ENCODE measurements around the gene COL5A2. TPM values are rescaled to one million over a fixed set of nuclear protein-coding genes. Genes with fewer than 3 reads are reported as not detected.

Gene COL5A2
- total RNA-seq, 4 donors from 2014 or later: 16.1 to 62.8 (median 33.1) TPM

DNA sequence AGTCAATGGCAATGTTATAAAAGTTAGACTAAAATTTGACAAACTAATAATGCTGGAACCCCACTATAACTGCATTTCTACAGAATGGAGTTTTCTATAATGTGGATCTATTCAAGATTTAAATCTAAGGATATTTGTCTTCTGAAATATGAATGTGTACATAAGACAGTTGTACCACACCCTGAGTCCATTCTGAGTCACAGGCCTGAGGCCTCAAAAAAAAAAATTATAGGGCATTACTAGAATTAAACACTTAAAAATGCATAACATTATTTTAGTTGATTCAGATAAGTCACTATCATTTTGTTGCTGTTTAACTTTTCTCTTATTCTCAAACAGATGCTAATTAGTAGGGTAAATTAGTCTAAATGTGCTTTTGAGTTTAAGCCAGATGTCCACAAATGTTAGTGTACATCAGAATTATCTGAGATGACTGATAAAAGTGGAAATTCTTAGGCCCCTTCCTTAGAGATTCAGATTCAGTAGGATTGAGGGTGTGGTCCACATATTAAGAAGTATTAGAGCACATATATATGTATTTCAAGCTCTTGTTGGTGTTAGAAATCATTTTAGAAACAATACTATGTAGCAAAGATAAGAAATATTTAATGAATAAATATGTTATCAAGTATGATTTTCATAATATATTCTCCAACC, 42.4 kb upstream of the COL5A2 start:
- Histone ChIP-seq H3K4me3 (no peak overlapping the region), H3K9me3 (no peaks in the 10 kb centered on the region), H3K27me3 (no peaks in the 10 kb centered on the region), H3K27ac (peak overlapping the region; percentile 3 to 56 (median 49)), H3K4me1 (peaks cover 7 to 18% (median 11%) of the 10 kb centered on the region in 4 donors), H3K36me3 (no peaks in the 10 kb centered on the region)
- TF ChIP-seq CTCF (IDR thresholded peaks at IDR 0.05) (no peak), POLR2AphosphoS5 (IDR thresholded peaks at IDR 0.05) (no peak), EP300 (IDR thresholded peaks at IDR 0.05; ENCODE audit: low read depth) (no peak), POLR2A (IDR thresholded peaks at IDR 0.05) (no peak)
- no peak for DNase-seq
- intact Hi-C loops (cut with DNase I; ENCODE audit: low total_unique reads): no loop called here
- in situ Hi-C loops (cut with MboI; ENCODE audit: low pct_ligation_motif_present in 1 of 4, low pct_unique_long_range_greater_than_20kb in 1 of 4, low sequenced_read_pairs in 3 of 4): no loop called here

DNA sequence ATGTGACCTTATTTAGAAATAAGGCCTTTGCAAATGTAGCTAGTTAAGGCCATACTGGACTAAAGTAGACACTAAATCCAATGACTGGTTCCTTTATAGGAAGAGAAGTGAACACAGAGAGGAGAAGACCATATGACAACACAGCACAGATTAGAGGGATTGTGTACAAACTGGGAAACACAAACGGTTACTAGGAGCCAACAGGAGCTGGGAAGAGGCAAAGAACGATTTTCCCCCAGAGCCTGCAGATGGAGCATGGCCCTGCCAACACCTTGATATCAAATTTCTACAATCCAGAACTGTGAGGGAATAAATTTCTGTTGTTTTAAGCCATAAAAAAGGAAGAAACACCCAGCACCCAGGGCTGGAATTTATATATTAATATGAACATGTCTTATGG, 38.7 kb upstream of the COL5A2 start:
- DNase-seq: no peak
- Histone ChIP-seq H3K4me1 (peaks cover 7 to 16% (median 11%) of the 10 kb centered on the region in 4 donors), H3K36me3 (no peaks in the 10 kb centered on the region), H3K27me3 (no peaks in the 10 kb centered on the region), H3K9me3 (no peaks in the 10 kb centered on the region), H3K4me3 (no peak overlapping the region), H3K27ac (no peak overlapping the region)
- in situ Hi-C loops (cut with MboI; ENCODE audit: low pct_ligation_motif_present in 1 of 4, low pct_unique_long_range_greater_than_20kb in 1 of 4, low sequenced_read_pairs in 3 of 4) (no loop called here), intact Hi-C loops (cut with DNase I; ENCODE audit: low total_unique reads) (no loop called here)
- 58 to 66% methylated on average over 2 of the region's 2 CpGs for WGBS, 2 donors (ENCODE audit: low coverage in 1 of 2)
- TF ChIP-seq POLR2A (IDR thresholded peaks at IDR 0.05): no peak
- no peak for TF ChIP-seq POLR2AphosphoS5 (IDR thresholded peaks at IDR 0.05)
- no peak for TF ChIP-seq CTCF (IDR thresholded peaks at IDR 0.05)

DNA sequence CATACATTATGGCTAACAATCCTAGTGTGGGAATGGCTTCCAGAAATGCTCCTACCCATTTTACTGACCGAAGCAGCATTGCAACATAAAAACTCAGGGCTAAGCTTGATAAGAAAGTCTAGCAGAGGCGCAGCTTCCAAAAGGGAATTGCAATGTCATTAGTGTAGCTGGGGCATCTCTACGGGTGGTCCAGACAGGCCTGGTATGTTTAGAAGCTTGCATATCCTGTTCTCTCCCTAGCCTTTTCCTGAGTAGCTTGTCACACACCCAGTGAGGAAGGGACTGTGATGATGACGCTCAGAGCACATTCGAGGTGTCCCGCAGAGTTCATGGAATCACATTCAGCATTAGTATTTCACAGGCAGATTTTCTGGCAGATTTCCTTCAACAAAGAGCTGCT, 38.0 kb upstream of the COL5A2 start:
- Histone ChIP-seq H3K36me3 (no peaks in the 10 kb centered on the region), H3K4me1 (peaks cover 6 to 10% (median 7%) of the 10 kb centered on the region in 4 donors), H3K9me3 (no peaks in the 10 kb centered on the region), H3K4me3 (no peak overlapping the region), H3K27ac (no peak overlapping the region), H3K27me3 (no peaks in the 10 kb centered on the region)
- no peak for DNase-seq
- in situ Hi-C loops (cut with MboI; ENCODE audit: low pct_ligation_motif_present in 1 of 4, low pct_unique_long_range_greater_than_20kb in 1 of 4, low sequenced_read_pairs in 3 of 4) (no loop called here), intact Hi-C loops (cut with DNase I; ENCODE audit: low total_unique reads) (no loop called here)
- TF ChIP-seq EP300 (IDR thresholded peaks at IDR 0.05; ENCODE audit: low read depth) (no peak), CTCF (IDR thresholded peaks at IDR 0.05) (no peak), POLR2A (IDR thresholded peaks at IDR 0.05) (no peak), POLR2AphosphoS5 (IDR thresholded peaks at IDR 0.05) (no peak)
- 67 to 74% methylated on average over 1 to 6 of the region's 6 CpGs for WGBS, 2 donors (ENCODE audit: low coverage in 1 of 2)

- Histone ChIP-seq H3K4me1 (peaks cover 3 to 7% (median 5%) of the 10 kb centered on the region in 4 donors), H3K9me3 (no peaks in the 10 kb centered on the region), H3K27ac (no peak overlapping the region), H3K27me3 (no peaks in the 10 kb centered on the region), H3K4me3 (no peak overlapping the region), H3K36me3 (no peaks in the 10 kb centered on the region)
- intact Hi-C loops (cut with DNase I; ENCODE audit: low total_unique reads): no loop called here
- TF ChIP-seq POLR2AphosphoS5 (IDR thresholded peaks at IDR 0.05) (no peak), POLR2A (IDR thresholded peaks at IDR 0.05) (no peak), CTCF (IDR thresholded peaks at IDR 0.05) (no peak), EP300 (IDR thresholded peaks at IDR 0.05; ENCODE audit: low read depth) (no peak)
- no peak for DNase-seq
- in situ Hi-C loops (cut with MboI; ENCODE audit: low pct_ligation_motif_present in 1 of 4, low pct_unique_long_range_greater_than_20kb in 1 of 4, low sequenced_read_pairs in 3 of 4): no loop called here
- 77 to 90% methylated on average over 3 of the region's 3 CpGs for WGBS, 2 donors (ENCODE audit: low coverage in 1 of 2)
Observed at GRCh38 chr2:189217051-189217450, 37.5 kb upstream of the COL5A2 start.
